GM20000 (cell line): ENCODE measurements around the gene S100A9.

Source experiments
- DNase-seq: peaks from one replicate; pipeline ENCODE4 v3.0.0; 2012; ENCODE audit warnings: low spot score
- CTCF ChIP-seq: IDR thresholded peaks from 2 replicates; pipeline ENCODE4 v1.5.1; 2012; ENCODE audit warnings: mild to moderate bottlenecking, control low read depth; ENCODE audit errors: extremely low read depth, missing control alignments

The S100A9 gene

GRCh38 chr1:153387001-153387400, 29.3 kb downstream of the S100A9 start:
- no peak for DNase-seq
- TF ChIP-seq CTCF = no peak

GRCh38 chr1:153387785-153388184, 30.1 kb downstream of the S100A9 start:
- no peak for DNase-seq
- TF ChIP-seq CTCF = no peak

GRCh38 chr1:153389401-153389800, 31.7 kb downstream of the S100A9 start:
- no peak for DNase-seq
- no peak for TF ChIP-seq CTCF

- DNase-seq = no peak
- TF ChIP-seq CTCF = no peak
Observed at GRCh38 chr1:153389973-153390879, 32.6 kb downstream of the S100A9 start.

GRCh38 chr1:153390938-153391710, 33.5 kb downstream of the S100A9 start, which contains the start of gene S100A8:
Gene S100A8, minus strand, starts transcription at chr1:153391073. Its CDS starts 538 bp downstream, at chr1:153390535.
- DNase-seq = no peak
- TF ChIP-seq CTCF = no peak

- TF ChIP-seq CTCF = no peak
- no peak for DNase-seq
Observed at GRCh38 chr1:153392258-153392657, 34.6 kb downstream of the S100A9 start.

GRCh38 chr1:153392822-153393221, 35.2 kb downstream of the S100A9 start:
- no peak for DNase-seq
- no peak for TF ChIP-seq CTCF
